ENCODE measurements around the gene EYS. TPM values are rescaled to one million over a fixed set of nuclear protein-coding genes. Genes with fewer than 3 reads are reported as not detected.
"Not testable (repeated sequence)": the region's sequence is repeated elsewhere in the genome, so short reads cannot be mapped to it uniquely, and the experiment has no call there.

The EYS gene
- total RNA-seq, 6 experiments from 2014 or later = 0.54 to 2.3 (median 0.74) TPM; not detected in 1

- no peak overlapping the region for H3K4me3 ChIP-seq
- no peak for TF ChIP-seq CTCF (IDR thresholded peaks at IDR 0.05)
- H3K27me3 ChIP-seq = no peaks in the 10 kb centered on the region
- intact Hi-C loops (cut with DNase I) = no loop called here
- 33% methylated on average over 1 of the region's 1 CpG for WGBS (ENCODE audit: insufficient coverage, low coverage, low lambda C conversion rate, missing lambda C conversion rate)
- no peak overlapping the region for H3K27ac ChIP-seq
- no peaks in the 10 kb centered on the region for H3K4me1 ChIP-seq
- no peaks in the 10 kb centered on the region for H3K36me3 ChIP-seq
- ATAC-seq (no peak), DNase-seq (no peak)
- H3K9me3 ChIP-seq = no peaks in the 10 kb centered on the region
Observed at GRCh38 chr6:64249115-64249514, 1457.9 kb downstream of the EYS start.

- no peak overlapping the region for H3K27ac ChIP-seq
- no peaks in the 10 kb centered on the region for H3K4me1 ChIP-seq
- H3K27me3 ChIP-seq = no peaks in the 10 kb centered on the region
- no peak for DNase-seq
- intact Hi-C loops (cut with DNase I) = no loop called here
- H3K4me3 ChIP-seq = no peak overlapping the region
- TF ChIP-seq POLR2A (IDR thresholded peaks at IDR 0.05) (no peak), CTCF (IDR thresholded peaks at IDR 0.05) (no peak)
- no peaks in the 10 kb centered on the region for H3K36me3 ChIP-seq
- no peak for ATAC-seq
- H3K9me3 ChIP-seq = no peaks in the 10 kb centered on the region
Observed at GRCh38 chr6:64243618-64244017, 1463.4 kb downstream of the EYS start.

- DNase-seq; H3K36me3 ChIP-seq; ATAC-seq; intact Hi-C loops (cut with DNase I); H3K27me3 ChIP-seq; H3K27ac ChIP-seq; H3K9me3 ChIP-seq; H3K4me3 ChIP-seq; H3K4me1 ChIP-seq: not testable (repeated sequence)
- 70% methylated on average over 2 of the region's 2 CpGs for WGBS (ENCODE audit: insufficient coverage, low coverage, low lambda C conversion rate, missing lambda C conversion rate)
Observed at GRCh38 chr6:64238908-64239307, 1468.1 kb downstream of the EYS start.

DNA sequence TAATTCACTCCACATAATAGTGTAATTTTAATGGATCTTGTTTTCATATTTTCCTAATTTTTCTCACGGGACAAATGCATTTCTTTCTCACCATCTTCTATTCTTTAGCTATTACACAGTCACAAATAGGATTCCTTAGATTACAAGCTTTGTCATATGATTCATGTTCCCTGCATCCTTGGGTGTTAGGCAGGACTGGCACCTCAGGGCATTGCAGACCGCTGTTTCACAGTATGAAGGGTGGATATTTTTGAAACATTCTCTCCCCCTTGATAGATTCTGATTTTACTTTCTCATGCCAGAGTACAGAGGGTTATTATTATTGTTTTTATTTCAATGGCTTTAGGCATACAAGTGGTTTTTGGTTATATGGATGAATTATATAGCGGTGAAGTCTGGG, 1469.0 kb downstream of the EYS start:
- intact Hi-C loops (cut with DNase I) = no loop called here
- Histone ChIP-seq H3K27me3 (no peaks in the 10 kb centered on the region), H3K27ac (no peak overlapping the region), H3K4me1 (no peaks in the 10 kb centered on the region), H3K36me3 (no peaks in the 10 kb centered on the region), H3K4me3 (no peak overlapping the region), H3K9me3 (peaks cover 0 to 2% (median 0%) of the 10 kb centered on the region in 4 donors)
- WGBS (ENCODE audit: insufficient coverage, low coverage, low lambda C conversion rate, missing lambda C conversion rate) = 66% methylated on average over 3 of the region's 3 CpGs
- no peak for ATAC-seq
- no peak for DNase-seq
- TF ChIP-seq CTCF (IDR thresholded peaks at IDR 0.05) (no peak), POLR2A (IDR thresholded peaks at IDR 0.05) (no peak)

GRCh38 chr6:64233746-64234145, 1473.3 kb downstream of the EYS start:
- H3K9me3 ChIP-seq = peaks cover 0 to 2% (median 0%) of the 10 kb centered on the region in 4 donors

More at GRCh38 chr6:64233746-64234145, 1473.3 kb downstream of the EYS start:
- Histone ChIP-seq H3K27ac (no peak overlapping the region), H3K4me3 (no peak overlapping the region), H3K4me1 (no peaks in the 10 kb centered on the region), H3K27me3 (no peaks in the 10 kb centered on the region), H3K36me3 (no peaks in the 10 kb centered on the region)
- DNase-seq = no peak
- TF ChIP-seq CTCF (IDR thresholded peaks at IDR 0.05) = no peak
- no peak for TF ChIP-seq POLR2A (IDR thresholded peaks at IDR 0.05)
- ATAC-seq = no peak
- intact Hi-C loops (cut with DNase I) = no loop called here
- 37% methylated on average over 3 of the region's 3 CpGs for WGBS (ENCODE audit: insufficient coverage, low coverage, low lambda C conversion rate, missing lambda C conversion rate)
